Ishikawa (cell line): Measurements from ENCODE around the gene ELMO1.

Source experiments
- CEBPB ChIP-seq: IDR thresholded peaks from 2 replicates; pipeline ENCODE4 v1.6.1; 2012
- CREB1 ChIP-seq: IDR thresholded peaks from 2 replicates; pipeline ENCODE4 v1.6.1; 2012; ENCODE audit warnings: low read depth
- EGR1 ChIP-seq: IDR thresholded peaks from 2 replicates; pipeline ENCODE4 v1.6.1; 2012
- EP300 ChIP-seq: IDR thresholded peaks from 2 replicates; pipeline ENCODE4 v1.6.1; 2012; ENCODE audit warnings: borderline replicate concordance
- FOXM1 ChIP-seq: IDR thresholded peaks from 2 replicates; pipeline ENCODE4 v1.6.1; 2012; ENCODE audit warnings: low read depth, borderline replicate concordance
- MAX ChIP-seq: IDR thresholded peaks from 2 replicates; pipeline ENCODE4 v1.6.1; 2012
- NFIC ChIP-seq: IDR thresholded peaks from 2 replicates; pipeline ENCODE4 v1.6.1; 2012
- RAD21 ChIP-seq: IDR thresholded peaks from 2 replicates; pipeline ENCODE4 v1.6.1; 2012; ENCODE audit warnings: low read depth
- REST ChIP-seq: IDR thresholded peaks from 2 replicates; pipeline ENCODE4 v1.6.1; 2012; ENCODE audit warnings: low read depth, mild to moderate bottlenecking
- TAF1 ChIP-seq: IDR thresholded peaks from 2 replicates; pipeline ENCODE4 v1.6.1; 2012; ENCODE audit warnings: low read depth, mild to moderate bottlenecking
- TCF12 ChIP-seq: IDR thresholded peaks from 2 replicates; pipeline ENCODE4 v1.6.1; 2012; ENCODE audit warnings: low read depth
- TEAD4 ChIP-seq: IDR thresholded peaks from 2 replicates; pipeline ENCODE4 v1.6.1; 2012
- USF1 ChIP-seq: IDR thresholded peaks from 2 replicates; pipeline ENCODE4 v1.6.1; 2012
- YY1 ChIP-seq: IDR thresholded peaks from 2 replicates; pipeline ENCODE4 v1.6.1; 2012; ENCODE audit warnings: low read depth
- ZBTB7A ChIP-seq: IDR thresholded peaks from 2 replicates; pipeline ENCODE4 v1.6.1; 2012; ENCODE audit warnings: low read depth

Gene ELMO1

GRCh38 chr7:37484426-37485073 is 35.9 kb upstream of the ELMO1 start:
- TF ChIP-seq CREB1: no peak
- no peak for TF ChIP-seq TEAD4
- no peak for TF ChIP-seq TAF1
- no peak for TF ChIP-seq RAD21
- no peak for TF ChIP-seq FOXM1
- TF ChIP-seq EGR1: no peak
- no peak for TF ChIP-seq CEBPB
- no peak for TF ChIP-seq USF1
- TF ChIP-seq TCF12: no peak
- no peak for TF ChIP-seq REST
- no peak for TF ChIP-seq EP300
- no peak for TF ChIP-seq MAX
- no peak for TF ChIP-seq ZBTB7A
- no peak for TF ChIP-seq NFIC
- no peak for TF ChIP-seq YY1

- no peak for TF ChIP-seq ZBTB7A
- TF ChIP-seq MAX: no peak
- no peak for TF ChIP-seq EP300
- TF ChIP-seq YY1: no peak
- TF ChIP-seq TAF1: no peak
- TF ChIP-seq RAD21: no peak
- no peak for TF ChIP-seq CREB1
- no peak for TF ChIP-seq TEAD4
- TF ChIP-seq FOXM1: no peak
- TF ChIP-seq CEBPB: no peak
Measured at GRCh38 chr7:37483627-37484026, 35.0 kb upstream of the ELMO1 start.

- TF ChIP-seq USF1: no peak
- TF ChIP-seq NFIC: no peak
- TF ChIP-seq TEAD4: no peak
- no peak for TF ChIP-seq REST
- no peak for TF ChIP-seq MAX
- TF ChIP-seq EGR1: no peak
- no peak for TF ChIP-seq EP300
- TF ChIP-seq TCF12: no peak
- no peak for TF ChIP-seq RAD21
- TF ChIP-seq CREB1: no peak
- TF ChIP-seq CEBPB: no peak
- TF ChIP-seq YY1: no peak
- no peak for TF ChIP-seq TAF1
- TF ChIP-seq FOXM1: no peak
- TF ChIP-seq ZBTB7A: no peak
Measured at GRCh38 chr7:37482953-37483352, 34.3 kb upstream of the ELMO1 start.

GRCh38 chr7:37482505-37482904 is 33.8 kb upstream of the ELMO1 start:
- no peak for TF ChIP-seq USF1
- TF ChIP-seq CREB1: no peak
- TF ChIP-seq EP300: no peak
- TF ChIP-seq CEBPB: no peak
- TF ChIP-seq FOXM1: no peak
- no peak for TF ChIP-seq NFIC
- no peak for TF ChIP-seq RAD21
- no peak for TF ChIP-seq TEAD4
- no peak for TF ChIP-seq ZBTB7A

- no peak for TF ChIP-seq CEBPB
- no peak for TF ChIP-seq ZBTB7A
- no peak for TF ChIP-seq TAF1
- TF ChIP-seq REST: no peak
- no peak for TF ChIP-seq FOXM1
- no peak for TF ChIP-seq YY1
- no peak for TF ChIP-seq TCF12
- no peak for TF ChIP-seq EGR1
- TF ChIP-seq CREB1: no peak
- TF ChIP-seq TEAD4: no peak
- TF ChIP-seq MAX: no peak
- no peak for TF ChIP-seq USF1
- no peak for TF ChIP-seq NFIC
- TF ChIP-seq EP300: no peak
- TF ChIP-seq RAD21: no peak
Measured at GRCh38 chr7:37481722-37482288, 33.1 kb upstream of the ELMO1 start.
